GM18517 (cell line): ENCODE data around the gene C19orf53.
A peak's percentile ranks its signal among the peaks of the same experiment; 100 is the strongest.

Experiments used
- ATAC-seq: cut with Tn5 transposase; IDR thresholded peaks from one replicate; pipeline ENCODE4 v1.9.1; 2021; ENCODE audit warnings: mild to moderate bottlenecking, moderate library complexity; ENCODE audit not compliant: unreplicated experiment

The C19orf53 gene

DNA sequence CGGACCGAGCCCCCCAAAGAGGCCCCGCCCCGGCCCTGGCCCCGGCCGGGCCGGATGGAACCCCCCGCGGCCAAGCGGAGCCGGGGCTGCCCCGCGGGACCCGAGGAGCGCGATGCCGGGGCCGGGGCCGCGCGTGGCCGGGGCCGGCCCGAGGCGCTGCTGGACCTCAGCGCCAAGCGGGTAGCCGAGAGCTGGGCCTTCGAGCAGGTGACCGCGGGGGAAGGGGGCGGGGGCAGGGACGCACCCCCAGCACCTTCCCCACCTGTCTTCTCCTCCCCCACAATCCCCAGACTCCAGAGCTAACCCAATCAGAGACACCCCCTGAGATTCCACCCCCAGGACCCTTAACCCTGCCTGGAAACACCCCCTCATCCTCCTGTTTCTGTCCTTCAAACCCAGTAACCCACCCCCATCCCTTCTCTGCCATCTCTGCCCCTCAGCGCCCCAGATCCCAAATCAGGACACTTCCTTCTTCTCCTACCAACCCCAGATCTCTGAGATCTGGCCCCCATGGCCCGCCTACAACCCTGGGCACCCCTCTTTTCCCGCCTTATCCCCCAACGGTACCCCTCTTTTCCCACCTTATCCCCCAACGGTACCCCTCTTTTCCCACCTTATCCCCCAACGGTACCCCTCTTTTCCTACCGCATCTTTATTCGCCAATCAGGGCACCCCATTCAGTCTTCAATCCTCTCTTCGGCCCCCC, 21.5 kb downstream of the C19orf53 start:
- peak; percentile 26 for ATAC-seq

GRCh38 chr19:13796301-13797057, 22.2 kb downstream of the C19orf53 start:
- ATAC-seq: no peak

GRCh38 chr19:13797058-13797440, 22.8 kb downstream of the C19orf53 start:
- no peak for ATAC-seq

DNA sequence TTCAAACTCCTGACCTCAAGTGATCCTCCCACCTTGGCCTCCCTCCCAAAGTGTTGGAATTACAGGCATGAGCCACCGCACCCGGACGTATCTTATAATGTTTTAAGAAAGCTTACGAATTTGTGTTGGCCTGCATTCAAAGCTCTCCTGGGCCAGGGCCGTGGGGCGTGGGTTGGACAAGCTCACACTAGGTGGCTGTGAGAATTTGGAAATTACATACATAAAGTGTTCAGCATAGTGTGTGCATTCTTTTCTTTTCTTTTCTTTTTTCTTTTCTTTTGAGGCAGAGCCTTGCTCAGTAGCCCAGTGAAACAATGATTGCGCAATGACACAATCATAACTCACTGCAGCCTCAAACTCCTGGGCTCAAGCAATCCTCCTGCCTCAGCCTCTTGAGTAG, 23.6 kb downstream of the C19orf53 start:
- ATAC-seq: no peak

GRCh38 chr19:13799669-13800068, 25.4 kb downstream of the C19orf53 start:
- no peak for ATAC-seq

GRCh38 chr19:13803038-13803437, 28.8 kb downstream of the C19orf53 start:
- ATAC-seq: no peak

DNA sequence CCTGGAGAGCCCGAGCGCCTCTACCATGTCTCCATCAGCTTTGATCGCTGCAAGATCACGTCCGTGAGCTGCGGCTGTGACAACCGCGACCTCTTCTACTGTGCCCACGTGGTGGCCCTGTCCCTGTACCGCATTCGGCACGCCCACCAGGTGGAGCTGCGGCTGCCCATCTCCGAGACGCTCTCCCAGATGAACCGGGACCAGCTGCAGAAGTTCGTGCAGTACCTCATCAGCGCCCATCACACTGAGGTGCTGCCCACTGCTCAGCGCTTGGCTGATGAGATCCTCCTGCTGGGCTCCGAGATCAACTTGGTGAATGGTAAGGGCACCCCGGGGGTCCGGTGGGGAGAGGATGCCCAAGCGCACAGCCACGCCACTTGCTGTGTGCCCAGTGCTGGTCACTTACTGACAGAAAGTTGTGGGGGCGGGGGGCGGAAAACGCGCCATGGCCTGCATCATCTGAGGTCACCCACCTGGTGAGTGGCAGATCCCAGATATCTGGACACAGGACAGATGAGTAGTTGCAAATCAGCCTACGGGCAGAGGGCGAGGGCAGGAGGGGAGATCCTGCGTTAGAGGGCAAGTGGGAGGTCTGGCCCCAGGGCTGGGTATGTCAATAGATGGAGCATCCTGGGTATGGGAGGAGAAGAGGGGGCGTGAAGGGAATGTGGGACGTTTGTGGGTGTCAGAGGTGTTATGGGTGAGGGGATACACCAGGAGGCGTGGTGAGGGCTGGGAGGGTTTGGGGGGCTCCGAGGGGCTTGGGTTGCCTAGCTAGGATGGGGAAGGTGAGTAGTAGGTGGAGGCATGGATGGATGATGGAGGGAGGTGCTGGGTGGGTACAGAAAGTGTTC, 30.8 kb downstream of the C19orf53 start:
- no peak for ATAC-seq

GRCh38 chr19:13806728-13807127, 32.5 kb downstream of the C19orf53 start:
- ATAC-seq: no peak

DNA sequence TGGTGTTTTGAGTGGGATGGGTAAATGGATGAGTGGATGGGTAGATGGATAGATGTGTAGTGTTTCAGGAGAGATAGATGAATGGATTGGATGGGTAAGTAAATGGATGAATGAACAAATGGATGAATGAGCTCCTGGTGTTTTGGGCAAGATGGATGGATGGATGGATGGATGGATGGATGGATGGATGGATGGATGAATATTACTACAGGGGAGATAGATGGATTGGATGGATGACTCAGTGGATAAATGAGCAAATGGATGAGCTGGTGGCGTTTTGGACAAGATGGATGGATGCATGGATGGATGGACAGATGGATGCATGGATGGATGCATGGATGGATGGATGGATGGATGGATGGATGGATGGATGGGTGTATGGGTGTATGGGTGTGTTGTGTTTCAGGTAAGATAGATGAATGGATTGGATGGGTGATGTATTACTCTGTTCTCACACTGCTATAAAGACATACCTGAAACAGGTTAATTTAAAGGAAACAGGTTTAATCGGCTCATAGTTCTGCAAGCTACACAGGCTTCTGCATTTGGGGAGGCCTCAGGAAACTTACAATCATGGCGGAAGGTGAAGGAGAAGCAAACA, 33.3 kb downstream of the C19orf53 start:
- ATAC-seq: no peak

GRCh38 chr19:13808856-13809255, 34.6 kb downstream of the C19orf53 start:
- no peak for ATAC-seq

DNA sequence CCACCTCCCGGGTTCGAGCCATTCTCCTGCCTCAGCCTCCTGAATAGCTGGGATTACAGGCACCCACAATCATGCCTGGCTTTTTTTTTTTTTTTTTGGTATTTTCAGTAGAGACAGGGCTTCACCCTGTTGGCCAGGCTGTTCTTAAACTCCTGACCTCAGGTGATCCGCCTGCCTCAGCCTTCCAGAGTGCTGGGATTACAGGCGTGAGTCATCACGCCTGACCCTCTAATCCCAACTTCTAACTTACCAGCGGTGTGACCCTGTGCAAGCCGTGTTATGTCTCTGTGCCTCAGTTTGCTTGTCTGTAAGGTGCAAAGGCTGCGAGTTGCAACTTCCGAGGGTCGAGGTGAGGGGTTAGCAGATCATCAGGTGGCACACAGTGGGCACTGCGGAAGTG, 38.3 kb downstream of the C19orf53 start:
- no peak for ATAC-seq

DNA sequence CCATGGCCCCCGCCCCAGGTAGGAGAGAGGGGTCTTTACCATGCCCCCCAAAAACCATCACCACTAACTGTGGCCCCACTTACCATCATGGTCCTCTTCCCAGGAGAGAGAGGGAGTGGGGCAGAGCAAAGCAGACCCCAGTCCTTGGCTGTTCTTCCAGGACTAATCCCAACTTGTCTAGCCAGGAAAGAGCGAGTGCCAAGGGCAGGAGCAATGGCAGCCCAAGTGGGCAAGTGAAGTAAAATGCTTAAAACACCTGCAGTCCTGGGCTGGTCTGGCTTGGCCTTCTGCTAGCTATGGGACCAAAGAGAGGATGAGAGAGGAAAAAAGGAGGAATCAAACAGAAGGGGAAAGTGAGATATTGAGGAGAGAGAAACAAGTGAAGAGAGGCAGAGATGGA, 38.9 kb downstream of the C19orf53 start:
- no peak for ATAC-seq

DNA sequence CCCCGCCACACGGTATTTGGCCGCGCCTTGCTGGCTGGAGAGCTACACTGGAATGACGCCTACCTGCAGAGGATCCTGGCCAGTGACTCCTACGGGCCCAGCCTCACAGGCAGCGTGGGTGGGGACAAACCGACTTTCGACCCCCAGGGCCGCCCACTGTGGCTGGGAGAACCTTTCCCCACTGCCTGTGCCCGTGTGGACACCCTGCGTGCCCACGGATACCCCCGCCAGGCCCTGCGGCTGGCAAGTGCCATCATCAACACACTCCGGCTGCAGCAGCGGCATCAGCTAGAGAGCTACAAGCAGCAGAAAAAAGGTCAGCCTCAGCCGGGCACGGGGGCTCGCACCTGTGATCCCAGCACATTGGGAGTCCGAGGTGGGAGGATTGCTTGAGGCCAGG, 40.3 kb downstream of the C19orf53 start:
- ATAC-seq: no peak

DNA sequence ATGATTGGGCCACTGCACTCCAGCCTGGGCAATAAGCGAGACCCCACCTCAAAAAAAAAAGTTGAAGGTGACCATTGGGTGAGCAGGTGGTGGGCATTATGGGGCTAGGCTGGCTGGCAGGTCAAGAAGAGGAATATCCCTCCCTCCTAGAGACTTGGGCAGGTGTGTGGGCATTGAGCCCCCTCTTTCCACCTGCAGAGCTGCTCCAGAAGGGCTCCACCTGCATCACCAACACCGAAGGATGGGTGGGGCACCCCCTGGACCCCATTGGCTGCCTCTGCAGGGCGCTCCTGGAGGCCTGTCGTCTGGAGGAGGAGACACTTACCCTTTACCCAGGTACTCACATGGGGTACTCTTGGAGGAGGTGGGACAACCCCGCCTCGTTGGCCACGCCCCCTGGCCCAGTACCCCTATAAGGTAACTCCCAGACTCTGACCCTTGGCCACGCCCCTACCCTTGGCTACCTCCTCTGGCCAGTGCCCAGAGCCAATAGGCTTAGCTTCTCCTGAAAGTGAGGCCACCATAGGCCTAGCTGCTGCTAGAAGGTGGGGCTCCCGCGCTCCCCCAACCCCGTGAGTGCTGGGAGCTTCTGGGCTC, 42.9 kb downstream of the C19orf53 start:
- peak; percentile 25 for ATAC-seq

DNA sequence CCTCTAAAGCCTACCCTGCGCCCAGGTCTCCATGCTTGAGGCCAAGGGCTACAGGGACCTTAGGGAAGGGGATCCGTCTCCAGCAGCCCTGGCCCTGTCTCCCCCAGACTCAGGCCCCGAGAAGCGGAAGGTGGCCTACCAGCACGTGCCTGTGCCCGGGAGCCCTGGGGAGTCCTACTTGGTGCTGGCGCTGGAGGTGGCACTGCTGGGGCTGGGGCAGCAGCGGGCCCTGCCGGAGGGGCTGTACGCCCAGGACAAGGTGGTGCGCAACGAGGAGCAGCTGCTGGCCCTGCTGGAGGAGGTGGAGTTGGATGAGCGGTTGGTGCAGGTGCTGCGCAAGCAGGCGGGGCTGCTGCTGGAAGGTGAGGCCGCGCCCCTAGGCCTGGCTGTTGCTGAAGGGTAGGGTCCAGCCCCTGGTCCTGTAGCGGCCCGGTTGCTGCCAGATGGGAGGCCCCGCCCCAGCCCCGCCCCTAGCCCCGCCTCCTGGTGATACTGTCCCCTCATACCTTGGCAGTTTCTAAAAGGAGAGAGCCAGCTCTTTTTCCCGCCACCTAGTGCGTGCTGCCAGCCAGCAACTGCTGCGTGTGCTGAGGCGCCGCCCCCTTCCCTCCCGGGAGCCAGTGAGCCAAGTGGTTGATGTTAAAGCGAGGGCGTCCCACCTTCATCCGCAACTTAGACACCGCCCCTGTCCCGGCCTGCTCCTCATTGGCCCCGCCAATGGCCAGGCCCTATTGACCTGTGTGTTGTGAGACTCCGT, 43.5 kb downstream of the C19orf53 start:
- peak; percentile 57 for ATAC-seq

- ATAC-seq: no peak
Measured at GRCh38 chr19:13819238-13819637, 45.0 kb downstream of the C19orf53 start.

GRCh38 chr19:13821292-13821691, 47.0 kb downstream of the C19orf53 start:
- ATAC-seq: no peak

DNA sequence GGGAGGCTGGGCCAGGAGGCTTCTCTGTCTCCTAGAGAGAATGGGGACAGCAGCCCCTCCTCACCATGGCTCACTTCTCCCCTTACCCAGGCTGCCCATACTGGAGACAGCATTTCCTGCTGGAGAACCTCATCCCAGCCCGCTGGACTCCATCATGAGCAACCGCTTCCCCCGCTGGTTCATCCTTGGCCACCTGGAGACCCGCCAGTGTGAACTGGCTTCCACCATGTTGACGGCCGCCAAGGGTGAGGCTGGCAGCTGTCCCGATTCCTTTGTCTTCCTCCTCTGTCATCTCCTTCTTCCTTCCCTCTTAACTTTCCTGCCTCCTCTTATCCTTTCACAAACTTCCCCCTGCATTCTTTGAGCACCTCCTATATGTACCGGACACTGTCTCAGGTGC, 49.0 kb downstream of the C19orf53 start:
- ATAC-seq: no peak

DNA sequence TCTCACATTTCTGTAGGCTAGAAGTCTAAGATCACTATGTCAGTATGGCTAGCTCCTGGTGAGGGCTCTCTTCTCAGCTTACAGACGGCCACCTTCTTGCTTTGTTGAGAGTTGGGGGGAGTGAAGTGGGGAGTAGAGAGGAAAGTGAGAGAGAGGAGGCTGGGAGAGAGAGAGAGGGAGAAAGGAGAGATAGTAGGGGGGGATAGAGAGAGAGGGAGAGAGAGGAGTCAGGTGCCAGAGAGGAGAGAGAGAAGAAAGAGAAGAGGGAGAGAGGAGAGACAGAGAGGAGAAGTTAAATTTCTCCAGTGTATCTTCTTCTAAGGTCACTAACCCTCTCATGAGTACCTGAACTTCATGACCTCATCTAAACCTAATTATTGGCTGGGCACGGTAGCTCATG, 49.6 kb downstream of the C19orf53 start:
- no peak for ATAC-seq

GRCh38 chr19:13824703-13825102, 50.4 kb downstream of the C19orf53 start:
- ATAC-seq: no peak
